OCI-M2 (cell line): ENCODE measurements around the gene ATP2B2.

Source experiments
- DNase-seq: peaks from one replicate; lab custom pipeline; 2025; ENCODE audit not compliant: unreplicated experiment; lab: John Stamatoyannopoulos, UW

Gene ATP2B2

DNA sequence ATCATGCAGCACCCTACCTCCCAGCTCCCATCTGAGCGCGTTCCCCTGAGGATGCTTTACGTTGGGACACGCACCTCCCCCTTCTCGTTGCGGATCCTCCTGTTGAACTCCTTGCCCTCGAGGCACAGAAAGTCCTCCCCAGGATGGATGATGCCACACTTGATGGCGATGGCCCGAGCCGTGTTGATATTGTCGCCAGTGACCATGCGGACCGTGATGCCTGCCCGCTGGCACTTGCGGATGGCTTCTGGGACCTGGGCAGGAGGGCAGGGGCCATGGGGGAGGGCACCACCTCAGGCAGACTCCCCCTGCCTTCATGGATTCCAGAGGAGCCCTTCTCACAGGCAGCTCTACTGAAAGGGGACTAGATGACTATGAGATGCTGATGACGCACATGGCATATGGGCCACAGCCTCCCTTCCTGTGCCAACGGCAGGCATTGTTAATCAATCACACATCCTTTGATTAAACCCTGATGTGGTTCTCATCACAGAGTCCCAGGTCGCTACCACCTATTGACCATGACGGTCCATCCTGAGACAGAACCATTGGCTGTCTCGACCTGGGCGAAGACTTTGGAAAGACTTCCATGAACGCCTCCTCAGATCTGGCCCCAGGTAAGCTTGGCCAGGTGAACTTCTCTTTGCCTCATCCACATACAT lies 154.9 kb downstream of the ATP2B2 start:
- no peak for DNase-seq

DNA sequence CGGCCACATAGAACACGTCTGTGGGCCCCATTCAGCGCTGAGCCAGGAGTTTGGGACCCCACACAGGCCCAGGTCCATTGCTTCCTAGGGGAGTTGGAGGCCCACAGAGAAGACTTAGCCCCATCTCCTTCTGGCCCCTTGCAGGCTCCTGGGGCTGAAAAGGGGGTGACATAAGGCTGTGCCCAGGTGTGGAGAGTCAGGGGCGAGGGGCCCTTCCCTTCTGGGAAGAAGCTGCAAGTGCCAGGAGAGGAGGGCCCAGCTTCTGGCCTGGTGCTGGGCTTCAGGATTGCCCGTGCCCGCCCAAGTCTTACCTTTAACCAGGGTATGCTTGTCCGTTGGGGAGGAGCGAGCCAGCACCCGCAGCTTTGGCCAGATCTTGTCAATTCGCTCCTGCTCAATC lies 155.6 kb downstream of the ATP2B2 start:
- DNase-seq = no peak

DNA sequence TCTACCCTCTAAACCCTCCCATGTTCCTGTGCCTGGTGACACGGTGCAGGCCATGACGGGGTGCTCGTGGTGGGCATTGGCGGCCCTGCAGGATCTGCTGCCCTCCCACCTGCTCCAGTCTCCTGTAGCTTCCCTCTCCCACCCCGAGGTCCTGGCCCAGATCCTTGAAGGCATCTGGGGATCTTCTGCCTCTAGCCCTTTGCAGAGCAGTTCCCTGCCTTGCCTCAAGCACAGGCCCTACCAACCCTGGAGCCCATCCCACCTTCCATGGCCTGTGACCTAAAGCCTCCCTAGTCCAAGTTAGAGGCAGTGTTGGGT lies 157.0 kb downstream of the ATP2B2 start:
- no peak for DNase-seq

DNA sequence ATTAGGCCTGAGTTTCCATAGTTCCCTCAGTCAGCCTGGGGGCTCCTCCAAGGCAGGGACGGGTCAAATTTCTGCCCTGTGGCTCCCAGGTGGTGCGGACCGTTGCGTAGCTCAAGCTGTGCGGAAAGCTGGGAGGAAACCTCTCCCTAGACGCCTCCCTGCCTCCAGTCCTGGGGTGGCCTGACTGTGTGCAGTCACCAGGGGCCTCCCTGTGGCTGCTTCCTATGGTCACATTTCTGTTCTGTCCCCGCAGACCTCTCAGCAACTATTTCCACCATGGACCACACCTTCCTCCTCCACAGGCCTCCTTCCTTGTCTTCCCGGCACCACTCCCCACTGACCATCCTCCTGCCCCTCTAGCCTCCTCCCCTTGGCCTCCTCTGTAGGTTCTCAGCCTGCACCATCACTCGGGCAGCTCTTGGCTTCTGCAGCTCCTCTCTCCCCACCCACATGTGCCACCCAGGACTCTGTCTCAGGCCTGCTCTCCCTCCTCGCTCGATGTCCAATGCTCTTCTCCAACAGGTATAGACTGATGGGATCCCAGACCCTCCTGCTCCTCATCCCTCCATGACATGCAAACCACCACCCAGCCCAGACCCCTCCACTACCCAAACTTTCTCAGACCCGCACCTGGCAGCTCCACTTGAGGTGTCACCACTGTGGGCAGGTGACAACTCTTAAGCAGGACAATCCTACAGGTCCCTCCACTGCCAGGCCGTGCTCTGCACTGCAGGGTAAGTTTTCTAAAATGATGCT lies 157.6 kb downstream of the ATP2B2 start:
- no peak for DNase-seq

DNA sequence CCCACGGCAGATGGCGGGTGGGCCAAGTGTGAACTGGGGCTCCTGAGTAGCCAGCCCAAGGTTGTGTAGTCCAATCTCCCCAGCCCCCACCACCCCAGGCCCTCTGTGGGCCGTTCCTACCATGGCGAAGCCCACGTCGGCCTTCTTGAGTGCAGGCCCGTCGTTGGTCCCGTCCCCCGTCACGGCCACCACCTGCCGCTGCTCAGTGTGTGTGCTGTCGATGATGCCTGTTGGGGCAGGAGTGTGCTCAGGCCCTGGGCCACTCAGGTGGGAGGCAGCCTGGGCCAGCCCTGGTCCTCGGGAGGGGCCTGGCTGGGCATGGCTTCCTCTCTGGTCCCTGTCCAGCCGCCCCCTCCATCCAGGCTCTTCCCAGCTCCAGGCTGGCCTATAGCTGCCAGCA lies 159.5 kb downstream of the ATP2B2 start:
- DNase-seq = no peak

DNA sequence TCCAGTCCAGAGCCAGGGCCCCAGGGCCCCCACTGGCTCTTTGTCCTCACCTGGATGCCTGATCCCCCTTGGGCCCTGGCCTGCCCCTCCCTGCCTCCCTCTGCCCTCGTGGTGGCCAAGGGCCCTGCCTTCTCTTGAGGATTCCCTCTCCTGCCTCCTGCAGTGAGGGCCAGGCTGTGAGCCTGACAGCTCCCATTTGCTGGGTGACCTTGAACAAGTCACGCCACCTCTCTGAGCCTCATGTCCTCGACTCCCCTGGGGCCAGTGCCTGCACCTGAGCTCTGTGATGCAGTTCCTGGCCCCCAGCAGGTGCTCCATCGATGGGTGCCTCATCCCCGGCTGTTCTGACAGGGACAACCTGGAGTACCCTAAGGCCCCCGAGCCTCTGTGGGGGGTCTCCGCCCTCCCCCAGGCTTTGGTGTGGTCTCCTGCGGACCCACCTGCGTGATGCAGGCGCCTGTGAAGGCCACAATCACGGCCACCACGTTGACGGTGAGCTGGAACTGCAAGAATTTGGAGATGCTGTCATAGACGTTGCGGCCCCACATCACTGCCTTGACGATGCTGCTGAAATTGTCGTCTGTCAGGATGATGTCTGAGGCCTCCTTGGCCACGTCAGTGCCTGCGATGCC lies 160.3 kb downstream of the ATP2B2 start:
- DNase-seq = no peak

DNA sequence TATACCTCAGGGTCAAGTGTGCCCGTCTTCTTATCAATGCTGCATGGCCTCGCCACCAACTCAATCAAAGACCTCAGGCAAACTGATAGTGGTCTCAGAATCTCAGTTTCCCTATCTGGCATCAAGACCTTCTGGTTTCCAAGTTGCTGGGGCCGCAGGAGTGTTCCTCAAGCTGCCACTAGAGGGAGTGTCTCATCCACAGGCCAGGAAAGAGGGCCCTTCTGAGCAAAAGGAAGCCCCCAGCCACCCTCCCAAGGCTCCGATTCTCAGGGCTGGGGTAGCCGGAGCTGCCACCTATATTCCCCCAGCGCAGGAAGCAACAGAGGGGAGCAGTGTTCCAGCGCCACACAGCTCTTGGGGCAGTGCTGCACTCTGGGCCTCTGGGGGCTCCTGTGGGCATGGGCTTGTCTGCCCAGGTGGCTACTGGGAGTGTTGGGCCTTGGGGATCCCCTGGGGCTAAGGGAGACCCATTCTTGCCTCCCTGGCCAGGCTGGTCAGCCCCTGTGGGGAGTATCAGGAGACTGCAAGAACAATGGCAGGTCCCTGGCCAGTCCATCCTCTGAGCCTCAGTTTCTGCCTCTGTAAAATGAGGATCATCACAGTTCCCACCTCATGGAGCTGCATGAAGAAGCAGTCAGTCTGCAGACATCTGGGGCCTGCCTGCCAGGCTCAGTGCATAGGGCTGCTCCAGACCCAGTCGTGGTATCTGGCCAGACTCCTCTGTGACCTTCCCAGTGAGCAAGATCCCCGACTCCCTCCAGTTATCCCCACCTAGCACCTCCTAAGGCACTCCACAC lies 161.0 kb downstream of the ATP2B2 start:
- DNase-seq = no peak

DNA sequence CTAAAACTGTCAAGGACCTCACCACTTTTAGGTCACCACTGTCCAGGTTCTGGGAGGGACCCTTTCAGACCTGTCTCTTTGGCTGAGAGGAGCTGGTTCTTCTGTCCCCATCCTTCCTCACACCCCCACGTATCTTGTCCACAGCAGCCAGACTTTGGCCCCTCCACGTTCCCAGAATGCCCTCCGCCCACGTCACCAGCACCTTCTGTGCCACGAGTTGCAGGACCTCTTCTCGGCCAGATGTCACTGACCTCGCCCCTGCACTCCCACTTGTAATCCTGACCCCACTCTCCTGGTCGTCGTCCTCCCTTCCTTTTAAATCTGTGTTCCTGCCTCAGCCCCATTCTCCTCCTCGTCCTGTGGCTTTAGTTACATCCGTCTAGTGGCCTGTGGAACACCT lies 161.9 kb downstream of the ATP2B2 start:
- no peak for DNase-seq

DNA sequence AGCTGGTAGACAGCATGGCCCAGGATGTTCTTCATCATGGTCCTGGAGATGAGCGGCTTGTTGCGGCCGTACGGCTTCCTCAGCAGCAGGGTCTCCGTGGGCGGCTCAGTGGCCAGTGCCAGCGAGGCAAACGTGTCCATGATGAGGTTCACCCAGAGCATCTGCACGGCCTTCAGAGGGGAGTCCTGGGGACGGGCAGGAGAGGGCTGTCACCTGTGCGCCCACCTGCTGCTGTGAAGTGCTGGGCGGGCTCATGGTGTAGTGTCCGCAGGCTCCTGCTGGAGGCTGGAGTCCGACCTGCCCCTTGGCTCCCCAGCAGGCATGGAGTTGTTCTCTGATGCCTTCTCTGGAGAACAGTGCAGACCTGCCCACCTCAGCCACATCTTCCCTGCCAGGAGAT lies 162.6 kb downstream of the ATP2B2 start:
- DNase-seq = no peak

DNA sequence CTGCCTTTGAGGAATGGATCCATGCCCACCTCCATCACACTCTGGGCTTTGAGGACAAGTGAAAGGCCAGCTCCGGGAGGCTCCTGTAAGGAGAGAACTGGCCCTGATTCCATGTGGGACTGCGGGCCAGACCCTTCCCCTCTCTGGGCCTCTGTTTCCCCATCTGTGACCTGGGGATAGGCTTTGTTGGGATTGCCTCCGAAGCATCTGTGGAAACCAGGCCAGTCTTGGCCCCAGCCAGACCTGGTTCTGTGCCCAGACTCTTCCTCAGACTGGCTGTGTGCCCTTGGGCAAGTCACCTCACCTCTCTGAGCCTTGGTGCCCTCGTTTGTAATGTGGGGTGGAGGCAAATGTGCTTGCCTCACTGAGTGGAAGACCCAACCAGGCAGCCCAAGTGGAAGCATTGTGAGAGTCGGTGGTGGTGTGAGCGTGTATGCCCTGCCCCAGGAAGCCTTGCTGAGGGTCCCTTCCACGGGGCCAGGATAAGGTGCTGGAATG lies 163.4 kb downstream of the ATP2B2 start:
- no peak for DNase-seq

DNA sequence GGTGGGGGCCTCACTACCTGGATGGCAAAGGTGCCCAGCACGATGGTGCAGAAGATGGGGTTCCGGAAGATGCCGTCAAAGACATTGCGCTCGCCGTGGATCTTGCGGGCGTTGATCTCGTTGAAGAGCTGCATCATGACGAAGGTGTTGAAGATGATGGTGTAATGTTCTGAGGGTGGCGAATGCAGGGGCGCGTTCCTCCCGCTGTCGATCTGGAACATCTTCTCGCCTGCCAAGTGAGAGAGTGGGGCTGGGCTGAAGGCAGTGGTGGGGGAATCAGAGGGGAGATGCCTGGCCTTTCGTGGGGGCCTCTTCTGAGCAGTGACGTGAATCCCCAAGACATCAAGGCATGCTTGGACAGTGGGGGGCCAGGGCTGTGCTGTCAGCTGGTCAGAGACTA lies 164.9 kb downstream of the ATP2B2 start:
- DNase-seq = no peak

DNA sequence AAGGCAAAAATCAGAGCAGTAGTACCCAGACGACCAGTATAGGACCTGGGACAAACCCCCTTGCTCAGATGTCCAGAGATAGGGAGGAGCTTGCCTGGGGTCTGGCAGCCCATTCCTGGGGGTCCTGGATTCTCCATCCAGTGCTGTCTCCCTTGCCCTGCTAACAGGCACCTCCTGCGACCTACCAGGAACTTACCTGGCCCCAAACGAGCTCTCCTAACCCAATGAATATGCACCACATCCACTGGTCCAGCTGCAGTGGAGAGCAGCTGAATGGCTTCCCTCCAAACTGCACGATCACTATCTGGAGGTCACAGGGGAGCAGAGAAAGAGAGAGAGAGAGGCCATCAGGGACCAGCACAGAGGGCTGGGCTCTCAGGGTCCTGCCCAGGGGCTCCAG lies 165.3 kb downstream of the ATP2B2 start:
- DNase-seq = no peak

DNA sequence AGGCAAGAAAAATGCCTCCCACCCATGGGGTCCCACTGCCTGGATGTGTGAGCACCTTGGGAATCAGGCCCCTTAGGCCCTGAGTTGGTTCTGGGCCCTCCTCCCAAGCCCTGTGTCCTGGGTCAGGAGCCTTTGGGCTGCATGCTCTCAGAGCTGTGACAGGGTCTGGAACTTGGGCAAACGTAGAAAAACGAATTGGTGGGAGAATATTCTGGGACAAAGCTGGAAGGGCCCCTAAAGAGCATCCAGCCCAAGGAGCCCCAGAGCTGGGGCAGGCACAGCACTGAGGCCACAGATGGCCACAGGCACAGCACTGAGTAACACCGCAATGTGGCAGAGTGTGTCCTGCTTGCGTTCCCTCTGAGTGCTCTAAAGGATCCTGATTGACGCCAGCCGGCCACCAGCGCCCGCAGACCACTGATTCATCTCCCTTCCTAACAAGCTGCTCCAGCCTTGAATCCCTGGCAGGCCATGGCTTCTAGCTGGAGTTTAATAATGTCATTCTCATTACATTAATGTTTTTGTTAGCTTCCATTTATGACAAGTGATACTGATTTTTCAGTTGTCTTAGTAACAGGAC lies 165.9 kb downstream of the ATP2B2 start:
- DNase-seq = no peak

DNA sequence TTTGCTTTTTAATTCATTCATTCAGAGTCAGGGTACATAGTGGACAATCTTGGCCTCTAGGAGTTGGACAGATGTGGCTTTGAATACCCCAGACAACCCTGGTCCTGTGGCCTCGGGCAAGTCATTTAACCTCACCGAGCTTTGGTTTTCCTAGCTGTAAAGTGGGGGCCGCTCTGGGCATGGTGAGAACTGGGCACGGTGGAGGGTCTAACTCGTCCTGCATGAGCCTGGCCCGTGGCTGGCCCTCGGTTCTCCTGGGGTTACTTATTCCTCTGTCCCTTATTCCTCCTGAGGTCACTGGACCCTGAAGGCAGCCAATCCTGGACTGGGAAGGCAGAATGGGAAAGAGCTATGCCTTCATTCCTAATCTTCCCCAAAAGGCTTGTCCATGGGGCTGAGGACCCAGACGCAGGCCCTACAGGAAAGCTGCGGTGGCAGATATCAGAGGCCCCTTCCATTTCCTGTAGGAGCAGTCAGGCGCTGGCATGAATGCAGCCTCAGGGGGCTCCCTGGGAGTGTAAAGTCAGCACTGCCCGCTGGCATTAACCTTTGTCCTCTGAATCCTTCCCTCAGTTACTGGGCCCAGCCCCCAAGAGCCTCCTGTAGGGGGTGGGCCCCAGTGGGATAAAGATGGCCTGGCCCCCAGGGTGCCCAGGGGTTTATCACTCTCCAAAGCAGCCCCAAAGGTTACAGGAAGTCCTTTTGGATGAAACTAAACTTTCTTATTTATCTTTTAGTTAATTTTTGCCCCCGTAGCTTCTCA lies 166.6 kb downstream of the ATP2B2 start:
- no peak for DNase-seq

DNA sequence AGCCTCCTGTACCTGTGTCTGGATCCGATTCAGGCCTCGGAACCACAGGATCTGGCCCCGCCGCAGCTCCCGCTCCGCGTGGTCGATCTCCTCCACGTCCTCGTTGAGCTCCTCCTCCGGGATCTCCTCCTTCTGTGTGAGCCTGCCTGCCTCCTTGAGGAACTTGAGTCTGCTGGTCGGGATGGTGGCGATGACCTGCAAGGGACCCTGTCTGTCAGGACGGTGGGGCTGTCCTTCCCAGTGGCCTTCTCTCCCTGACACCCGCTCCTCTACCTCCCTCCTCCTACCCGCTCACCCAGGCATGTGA lies 167.3 kb downstream of the ATP2B2 start:
- no peak for DNase-seq

DNA sequence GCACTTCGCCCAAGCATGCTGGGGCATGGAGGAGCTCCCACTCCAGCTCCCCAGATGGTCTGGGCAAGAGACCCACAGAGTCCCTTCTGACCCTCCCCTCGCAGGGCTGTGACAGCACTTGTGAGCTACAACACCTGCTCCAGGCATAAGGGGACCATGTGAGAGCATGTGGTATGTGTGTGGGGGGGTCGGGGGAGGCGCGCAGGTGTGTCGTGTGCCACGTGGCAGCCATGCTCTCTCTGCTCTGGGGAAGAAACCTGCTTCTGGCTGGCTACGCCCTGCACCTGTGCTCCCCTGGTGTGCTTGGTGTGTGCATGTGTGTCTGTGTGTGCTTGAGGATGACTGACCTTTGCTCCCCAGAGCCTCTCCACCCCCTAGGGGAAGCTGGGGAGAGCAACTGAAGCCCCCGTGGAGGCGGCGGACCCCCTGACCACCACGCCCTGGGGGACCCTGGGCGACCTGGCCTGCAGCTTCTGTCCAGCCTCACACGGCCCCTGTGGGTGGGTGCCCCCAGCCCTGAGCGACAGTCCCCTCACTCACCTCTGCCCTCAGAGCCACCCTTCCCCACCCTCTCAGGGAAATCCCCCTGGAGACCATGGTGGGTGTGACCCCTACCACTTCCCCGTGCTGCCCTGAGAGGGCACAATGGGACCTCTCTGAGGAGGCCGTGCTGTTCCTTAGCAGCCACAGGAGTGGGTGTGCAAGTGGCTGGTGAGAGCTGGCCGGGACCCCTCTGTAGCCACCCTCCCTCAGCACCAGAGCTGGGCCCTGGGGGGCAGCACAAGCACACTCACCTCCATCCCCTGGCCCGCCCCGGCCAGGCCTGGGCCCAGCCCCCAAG lies 167.8 kb downstream of the ATP2B2 start:
- DNase-seq = no peak

DNA sequence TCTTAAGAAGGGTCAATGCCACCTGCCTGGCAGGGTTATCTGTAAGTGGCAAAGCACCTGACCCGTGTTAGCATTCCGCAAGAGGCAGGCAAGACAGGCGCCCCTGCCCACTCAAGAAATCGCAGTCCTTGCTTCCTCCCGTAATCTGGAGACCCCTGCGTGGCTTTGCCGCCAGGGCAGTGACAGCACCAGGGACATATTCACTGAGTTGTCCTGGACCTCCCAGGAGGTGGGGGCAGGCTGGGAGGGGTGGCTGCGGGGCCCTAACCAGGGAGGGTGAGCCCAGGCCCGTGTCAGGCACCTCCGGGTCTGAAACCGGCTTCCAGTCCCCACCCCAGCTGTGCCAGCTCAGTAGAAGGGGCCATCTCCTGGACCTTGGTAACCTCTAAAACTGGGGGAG lies 168.6 kb downstream of the ATP2B2 start:
- no peak for DNase-seq

DNA sequence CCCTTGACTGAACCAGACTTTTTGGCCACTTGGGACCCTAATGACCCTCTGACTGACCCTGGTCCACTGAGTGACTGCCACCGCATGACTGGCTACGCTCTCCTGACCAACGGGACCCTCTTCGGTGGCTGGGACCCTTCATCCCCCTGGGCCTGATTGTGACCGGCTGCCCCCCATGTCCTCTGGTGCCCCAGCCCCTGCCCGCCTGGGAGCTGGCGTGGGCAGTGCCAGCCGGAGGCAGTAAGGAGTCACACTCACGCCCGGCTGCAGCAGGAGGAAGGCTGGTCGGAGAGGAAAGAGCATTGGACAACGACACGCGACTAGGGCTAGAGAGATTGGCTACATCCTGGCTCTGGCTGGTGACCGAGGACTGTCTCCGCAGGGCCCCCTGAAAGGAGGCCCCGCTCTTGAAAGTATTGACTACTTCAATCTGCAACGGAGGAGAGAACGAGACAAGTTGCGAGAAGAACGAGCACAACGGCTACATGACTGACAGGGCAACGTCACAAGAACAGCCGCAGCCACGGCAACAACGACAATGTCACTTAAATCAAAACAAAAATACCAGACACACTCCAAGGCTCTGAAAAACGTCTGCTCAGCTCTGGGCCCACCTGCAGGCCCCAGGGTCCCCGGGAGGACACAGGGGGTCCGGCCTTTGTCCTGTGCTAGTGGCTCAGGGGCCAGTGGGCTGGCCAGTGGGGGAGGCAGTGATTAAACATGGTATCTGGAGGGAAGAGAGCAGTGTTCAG lies 169.3 kb downstream of the ATP2B2 start:
- no peak for DNase-seq

DNA sequence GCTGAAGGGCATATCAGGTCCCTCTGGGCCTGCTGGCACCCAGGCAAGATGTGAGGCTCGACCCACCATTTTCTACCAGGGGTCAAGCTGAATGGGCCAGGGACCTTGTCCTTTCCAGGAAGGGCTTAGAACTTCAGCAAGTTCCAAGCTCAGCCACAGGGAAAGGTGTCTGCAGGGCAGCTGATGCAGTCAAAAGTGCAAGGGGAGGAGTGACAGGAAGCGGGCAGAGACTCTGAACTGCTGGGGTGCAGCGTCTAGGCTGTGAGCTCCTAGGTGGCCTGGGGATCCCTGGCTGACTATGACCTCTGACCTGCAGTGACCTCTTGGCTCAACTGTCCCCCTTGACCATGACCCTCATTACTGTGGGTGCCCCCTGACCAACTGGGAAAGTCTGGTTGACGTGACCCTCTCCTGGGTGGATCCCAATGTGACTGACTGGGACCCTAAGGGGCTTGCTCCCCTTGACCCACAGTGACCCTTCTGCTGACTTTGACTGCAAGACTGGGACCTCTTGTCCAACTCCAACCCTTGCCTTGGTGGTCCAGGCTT lies 170.1 kb downstream of the ATP2B2 start:
- DNase-seq = no peak
